Adrenal gland (tissue), 12 donors: ENCODE data around the gene S100G. TPM values are rescaled to one million over a fixed set of nuclear protein-coding genes. Genes with fewer than 3 reads are reported as not detected.

Source experiments
- DNase-seq, 7 donors: peaks; one replicate each; pipeline ENCODE4 v3.0.0-alpha.2; 2019 to 2020
- H3K27ac ChIP-seq, 5 donors: fragments of 200-600 bp; sonication (generic) in 4 of 5; 1 replicate in 3 of 5; 2 replicates in 2 of 5; pipeline versions ENCODE4 v1.5.1 to v1.8.0; 2016 to 2020; ENCODE audit warnings: mild to moderate bottlenecking in 1 of 5
- H3K27me3 ChIP-seq: fragments of 200-600 bp; 2 replicates; pipeline ENCODE4 v1.8.0; 2021
- H3K36me3 ChIP-seq, 2 donors: fragments of 200-600 bp; replicated peaks in 1 of 2; 1 replicate in 1 of 2; 2 replicates in 1 of 2; pipeline versions ENCODE4 v1.5.1 to v1.8.0; 2018 to 2022
- H3K4me1 ChIP-seq, 2 donors: fragments of 200-600 bp; replicated peaks in 1 of 2; 1 replicate in 1 of 2; 2 replicates in 1 of 2; pipeline versions ENCODE4 v1.5.1 to v1.8.0; 2018 to 2021
- H3K4me3 ChIP-seq, 4 donors: fragments of 200-600 bp; sonication (generic) in 3 of 4; one replicate each; pipeline ENCODE4 v1.5.1; 2016 to 2018
- H3K9me3 ChIP-seq, 3 donors: fragments of 200-600 bp; sonication (generic) in 1 of 3; replicated peaks in 1 of 3; 1 replicate in 2 of 3; 2 replicates in 1 of 3; pipeline versions ENCODE4 v1.5.1 to v1.8.0; 2016 to 2021
- CTCF ChIP-seq, 6 experiments: fragments of 450-650 bp in 4 of 6; fragments of 200-600 bp in 2 of 6; sonication (generic) in 1 of 6; IDR thresholded peaks; 1 replicate in 5 of 6; 2 replicates in 1 of 6; pipeline versions ENCODE4 v1.5.1 to v1.8.0; 2016 to 2021; ENCODE audit warnings: antibody characterized with exemption in 6 of 6, mild to moderate bottlenecking in 2 of 6, moderate library complexity in 1 of 6
- POLR2A ChIP-seq, 2 donors: fragments of 450-650 bp; IDR thresholded peaks; one replicate each; pipeline ENCODE4 v1.6.1; 2017; ENCODE audit warnings: antibody characterized with exemption in 2 of 2, mild to moderate bottlenecking in 2 of 2, moderate library complexity in 1 of 2
- WGBS, 4 donors: extraction: QIAGEN DNeasy Blood & Tissue Kit in 2 of 4; methylation state at CpG; one replicate each; pipeline versions ENCODE4 v1.1.5 to v1.1.7; 2013 to 2017; 5-methylcytosine and 5-hydroxymethylcytosine counted together
- intact Hi-C, 2 donors: fragments of 100-400 bp; cut with DNase I; formaldehyde crosslinking; loops; one replicate each; pipeline versions ENCODE4 v1.14.1 to v1.15.0; 2022 to 2023
- polyA plus RNA-seq, 3 donors: library from polyadenylated mRNA; stranded (reverse); fragments of 200-250 nt in 2 of 3; fragments of 350-450 nt in 1 of 3; fragmentation: Illumina TruSeq in 1 of 3; extraction: RNeasy Lipid Tissue Mini Kit (QIAGEN cat#74804) in 1 of 3; gene quantifications; one replicate each; pipeline ENCODE4 v1.2.3, GENCODE V29; 2013 to 2014
- total RNA-seq, 9 donors: library from RNA; depleted of rRNA in 4 of 9; stranded (reverse); fragments of >200 nt in 4 of 9; fragments of 120-200 nt in 1 of 9; fragmentation: NEBNext Ultra II Directional in 1 of 9; extraction: Animal tissue kit (Norgen Biotek cat#: 25700) in 1 of 9; gene quantifications; one replicate each; pipeline versions ENCODE4 v1.1.0 to v1.2.4, GENCODE V29; 2013 to 2023
- donor health status: healthy with polysubstance abuse.
- donor health status: Bipolar disorder and iron deficiency.
- donor health status: DM: yes; HTN: yes; CAD: no.
- donor health status: DM: no; HTN: no; CAD: no.
- donor health status: DM: no; HTN: no; CAD: no.
- donor health status: DM: yes; HTN: yes; CAD: no.

The S100G gene
- total and polyA plus RNA-seq, 12 donors, result 0.33 to 0.48 TPM; not detected in 10

DNA sequence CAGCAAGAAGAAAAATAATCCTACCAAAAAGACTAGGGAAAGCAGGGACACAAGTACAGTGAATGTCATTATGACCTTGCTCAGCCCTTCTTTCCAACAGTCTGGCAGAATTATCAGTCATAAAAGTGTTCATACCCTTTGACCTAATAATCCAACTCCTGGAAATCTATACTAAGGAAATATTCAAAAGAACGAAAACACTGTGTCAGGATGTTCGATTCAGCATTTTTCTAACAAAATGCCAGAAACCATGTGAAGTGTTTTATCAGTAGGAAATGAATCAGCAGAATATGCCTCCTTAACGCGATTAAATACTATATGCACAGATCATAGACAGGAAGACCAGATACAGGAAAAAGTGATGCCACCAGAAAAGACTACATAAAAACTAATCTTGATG is 16.2 kb upstream of the S100G start:
- H3K9me3 ChIP-seq, result no peaks in the 10 kb centered on the region
- no peak for DNase-seq
- peaks cover 5 to 13% of the 10 kb centered on the region in 2 donors for H3K4me1 ChIP-seq
- 0 to 37% (median 10%) methylated on average over 4 of the region's 4 CpGs for WGBS, 4 donors
- no peak overlapping the region for H3K27ac ChIP-seq
- H3K36me3 ChIP-seq, result no peaks in the 10 kb centered on the region
- H3K27me3 ChIP-seq, result no peaks in the 10 kb centered on the region
- H3K4me3 ChIP-seq, result no peak overlapping the region
- intact Hi-C loops, result no loop called here
- no peak for TF ChIP-seq POLR2A (IDR thresholded peaks at IDR 0.05)
- no peak for TF ChIP-seq CTCF (IDR thresholded peaks at IDR 0.05)

DNA sequence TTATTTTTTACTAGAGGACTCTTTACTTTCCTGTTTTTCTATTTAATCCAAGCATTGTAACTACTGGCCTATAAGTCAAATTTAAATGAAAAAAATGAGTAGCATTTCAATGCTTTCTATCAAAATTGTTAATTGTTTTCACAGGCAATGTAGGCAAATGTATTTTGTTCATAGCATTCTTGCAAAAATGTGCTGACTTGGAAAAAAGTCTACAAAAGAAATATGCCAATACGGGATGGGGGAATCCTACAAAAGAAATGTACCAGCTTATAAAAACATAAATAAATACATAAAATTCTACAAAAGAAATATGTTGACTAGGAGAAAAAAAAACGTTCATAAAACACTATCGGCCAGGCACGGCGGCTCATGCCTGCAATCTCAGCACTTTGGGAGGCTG is 14.9 kb upstream of the S100G start:
- H3K4me1 ChIP-seq, result peaks cover 5 to 13% of the 10 kb centered on the region in 2 donors
- WGBS, 4 donors, result 81 to 93% (median 92%) methylated on average over 5 of the region's 5 CpGs
- no peak for DNase-seq
- no peak overlapping the region for H3K27ac ChIP-seq
- TF ChIP-seq POLR2A (IDR thresholded peaks at IDR 0.05) (no peak), CTCF (IDR thresholded peaks at IDR 0.05) (no peak)
- no peaks in the 10 kb centered on the region for H3K9me3 ChIP-seq
- intact Hi-C loops, result no loop called here
- H3K36me3 ChIP-seq, result no peaks in the 10 kb centered on the region
- no peak overlapping the region for H3K4me3 ChIP-seq
- H3K27me3 ChIP-seq, result no peaks in the 10 kb centered on the region

GRCh38 chrX:16635596-16635995 is 14.4 kb upstream of the S100G start:
- DNase-seq, result no peak
- TF ChIP-seq CTCF (IDR thresholded peaks at IDR 0.05) (no peak), POLR2A (IDR thresholded peaks at IDR 0.05) (no peak)

GRCh38 chrX:16638533-16638932 is 11.4 kb upstream of the S100G start:
- WGBS, 4 donors, result 86 to 96% (median 90%) methylated on average over 7 of the region's 7 CpGs
- TF ChIP-seq CTCF (IDR thresholded peaks at IDR 0.05), result no peak
- no peak for TF ChIP-seq POLR2A (IDR thresholded peaks at IDR 0.05)

More at GRCh38 chrX:16635596-16635995, 14.4 kb upstream of the S100G start:
- H3K4me1 ChIP-seq, result peaks cover 5 to 13% of the 10 kb centered on the region in 2 donors
- no peaks in the 10 kb centered on the region for H3K9me3 ChIP-seq
- intact Hi-C loops, result no loop called here
- H3K27me3 ChIP-seq, result no peaks in the 10 kb centered on the region
- H3K4me3 ChIP-seq, result no peak overlapping the region
- WGBS, 4 donors, result 95 to 98% (median 97%) methylated on average over 3 of the region's 3 CpGs
- H3K27ac ChIP-seq, result no peak overlapping the region
- no peaks in the 10 kb centered on the region for H3K36me3 ChIP-seq

More at GRCh38 chrX:16638533-16638932, 11.4 kb upstream of the S100G start:
- DNase-seq, result no peak
- no peak overlapping the region for H3K4me3 ChIP-seq
- H3K4me1 ChIP-seq, result peaks cover 5 to 9% of the 10 kb centered on the region in 2 donors
- H3K36me3 ChIP-seq, result no peaks in the 10 kb centered on the region
- no peaks in the 10 kb centered on the region for H3K27me3 ChIP-seq
- no peak overlapping the region for H3K27ac ChIP-seq
- no peaks in the 10 kb centered on the region for H3K9me3 ChIP-seq
- intact Hi-C loops, result no loop called here
